GM23338 (cell line): Measurements from ENCODE around the gene LIPG.

Source experiments
- EZH2 ChIP-seq: fragments of 200-600 bp; sonication (generic); IDR thresholded peaks from one replicate; pipeline ENCODE4 v1.8.0; 2017; ENCODE audit warnings: antibody characterized with exemption, mild to moderate bottlenecking, low read depth; ENCODE audit not compliant: unreplicated experiment
- POLR2AphosphoS5 ChIP-seq: IDR thresholded peaks from 2 replicates; pipeline ENCODE4 v1.6.1; 2016; ENCODE audit warnings: antibody characterized with exemption, low read depth
- STAT1 ChIP-seq: IDR thresholded peaks from one replicate; pipeline ENCODE4 v1.6.1; 2016; ENCODE audit warnings: antibody characterized with exemption; ENCODE audit not compliant: unreplicated experiment
- TF ChIP-seq, protein P1 (sequence below), 2 experiments: fragments of 200-600 bp in 1 of 2; sonication (generic) in 1 of 2; conservative IDR thresholded peaks; 2 replicates each; pipeline versions ENCODE4 v1.5.1 to v1.6.1; 2016 to 2017; ENCODE audit warnings: antibody characterized with exemption in 2 of 2, low read depth in 2 of 2, mild to moderate bottlenecking in 2 of 2, moderate library complexity in 1 of 2

DNA sequence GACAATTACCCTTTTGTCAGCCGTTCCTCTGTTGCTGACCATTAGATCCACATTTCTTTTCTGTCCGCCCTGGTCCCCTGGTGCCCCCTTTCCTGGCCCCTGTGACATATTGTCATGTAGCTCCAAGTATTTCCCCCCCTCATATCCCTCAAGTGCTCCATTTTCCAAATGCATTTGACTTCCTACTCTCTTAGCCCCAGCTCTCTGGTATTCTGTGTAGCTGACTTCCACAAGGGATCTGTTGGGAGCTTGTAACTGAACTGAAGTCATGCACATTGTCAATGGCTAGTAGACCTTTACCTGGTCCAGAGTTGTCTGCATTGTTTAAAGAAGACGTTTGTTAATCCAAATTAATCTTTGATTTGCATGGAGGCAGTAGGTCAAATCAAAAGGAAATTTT is 34.8 kb downstream of the LIPG start:
- TF ChIP-seq, protein P1, sequence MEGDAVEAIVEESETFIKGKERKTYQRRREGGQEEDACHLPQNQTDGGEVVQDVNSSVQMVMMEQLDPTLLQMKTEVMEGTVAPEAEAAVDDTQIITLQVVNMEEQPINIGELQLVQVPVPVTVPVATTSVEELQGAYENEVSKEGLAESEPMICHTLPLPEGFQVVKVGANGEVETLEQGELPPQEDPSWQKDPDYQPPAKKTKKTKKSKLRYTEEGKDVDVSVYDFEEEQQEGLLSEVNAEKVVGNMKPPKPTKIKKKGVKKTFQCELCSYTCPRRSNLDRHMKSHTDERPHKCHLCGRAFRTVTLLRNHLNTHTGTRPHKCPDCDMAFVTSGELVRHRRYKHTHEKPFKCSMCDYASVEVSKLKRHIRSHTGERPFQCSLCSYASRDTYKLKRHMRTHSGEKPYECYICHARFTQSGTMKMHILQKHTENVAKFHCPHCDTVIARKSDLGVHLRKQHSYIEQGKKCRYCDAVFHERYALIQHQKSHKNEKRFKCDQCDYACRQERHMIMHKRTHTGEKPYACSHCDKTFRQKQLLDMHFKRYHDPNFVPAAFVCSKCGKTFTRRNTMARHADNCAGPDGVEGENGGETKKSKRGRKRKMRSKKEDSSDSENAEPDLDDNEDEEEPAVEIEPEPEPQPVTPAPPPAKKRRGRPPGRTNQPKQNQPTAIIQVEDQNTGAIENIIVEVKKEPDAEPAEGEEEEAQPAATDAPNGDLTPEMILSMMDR (conservative IDR thresholded peaks at IDR 0.05; ENCODE audit: low read depth in 2 of 2): no peak
- no peak for TF ChIP-seq EZH2
- TF ChIP-seq STAT1: no peak
- TF ChIP-seq POLR2AphosphoS5: no peak
